ENCODE results near the gene ZMIZ1.

ZMIZ1 gene

GRCh38 chr10:79167537-79167936 is 98.8 kb downstream of the ZMIZ1 start:
- DNase-seq (ENCODE audit: low read depth in 3 of 3, low spot score in 1 of 3): no peak

GRCh38 chr10:79168210-79168609 is 99.4 kb downstream of the ZMIZ1 start:
- DNase-seq (ENCODE audit: low read depth in 3 of 3, low spot score in 1 of 3): no peak

GRCh38 chr10:79170226-79170752 is 101.5 kb downstream of the ZMIZ1 start:
- DNase-seq (ENCODE audit: low read depth in 3 of 3, low spot score in 1 of 3): no peak

GRCh38 chr10:79170993-79171392 is 102.2 kb downstream of the ZMIZ1 start:
- no peak for DNase-seq (ENCODE audit: low read depth in 3 of 3, low spot score in 1 of 3)

GRCh38 chr10:79171504-79171903 is 102.7 kb downstream of the ZMIZ1 start:
- DNase-seq (ENCODE audit: low read depth in 3 of 3, low spot score in 1 of 3): no peak

GRCh38 chr10:79172881-79173280 is 104.1 kb downstream of the ZMIZ1 start:
- no peak for DNase-seq (ENCODE audit: low read depth in 3 of 3, low spot score in 1 of 3)

GRCh38 chr10:79173582-79174262 is 105.0 kb downstream of the ZMIZ1 start:
- no peak for DNase-seq (ENCODE audit: low read depth in 3 of 3, low spot score in 1 of 3)

- DNase-seq (ENCODE audit: low read depth in 3 of 3, low spot score in 1 of 3): no peak
Observed at GRCh38 chr10:79176052-79176501, 107.3 kb downstream of the ZMIZ1 start.

DNA sequence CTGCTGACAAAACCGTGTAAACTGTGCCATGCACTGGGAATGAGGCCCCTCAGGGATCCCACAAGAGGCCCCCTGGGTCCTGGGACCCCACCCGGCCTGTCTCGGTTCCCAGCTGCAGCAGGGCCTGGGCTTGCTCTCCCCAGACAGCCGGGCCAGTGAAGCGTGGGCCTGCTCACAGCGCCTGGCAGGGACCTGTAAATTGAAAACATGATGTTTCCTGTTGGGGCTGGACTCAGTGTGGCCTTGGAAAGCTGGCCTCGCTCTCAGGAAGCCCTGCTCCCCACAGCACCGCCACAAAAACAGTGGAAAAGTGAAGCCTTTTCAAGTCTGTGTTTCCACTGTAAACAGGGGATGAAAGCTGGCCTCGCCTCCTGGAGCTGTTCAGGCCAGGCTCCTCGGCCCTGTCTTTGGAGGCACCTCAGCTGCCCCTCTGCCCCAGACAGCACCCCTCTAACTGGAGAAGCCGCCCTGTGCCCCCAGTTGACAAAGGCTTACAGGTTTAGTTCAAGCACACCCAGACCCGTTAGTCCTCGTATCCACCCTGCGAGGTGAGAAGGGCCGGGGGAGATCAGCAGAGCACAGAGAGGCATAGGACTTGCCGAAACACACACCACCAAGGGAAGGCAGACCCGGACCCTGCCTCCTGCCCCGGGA is 108.3 kb downstream of the ZMIZ1 start:
- no peak for DNase-seq (ENCODE audit: low read depth in 3 of 3, low spot score in 1 of 3)

GRCh38 chr10:79178070-79178576 is 109.4 kb downstream of the ZMIZ1 start:
- no peak for DNase-seq (ENCODE audit: low read depth in 3 of 3, low spot score in 1 of 3)

- DNase-seq (ENCODE audit: low read depth in 3 of 3, low spot score in 1 of 3): no peak
Observed at GRCh38 chr10:79178614-79179163, 109.9 kb downstream of the ZMIZ1 start.

DNA sequence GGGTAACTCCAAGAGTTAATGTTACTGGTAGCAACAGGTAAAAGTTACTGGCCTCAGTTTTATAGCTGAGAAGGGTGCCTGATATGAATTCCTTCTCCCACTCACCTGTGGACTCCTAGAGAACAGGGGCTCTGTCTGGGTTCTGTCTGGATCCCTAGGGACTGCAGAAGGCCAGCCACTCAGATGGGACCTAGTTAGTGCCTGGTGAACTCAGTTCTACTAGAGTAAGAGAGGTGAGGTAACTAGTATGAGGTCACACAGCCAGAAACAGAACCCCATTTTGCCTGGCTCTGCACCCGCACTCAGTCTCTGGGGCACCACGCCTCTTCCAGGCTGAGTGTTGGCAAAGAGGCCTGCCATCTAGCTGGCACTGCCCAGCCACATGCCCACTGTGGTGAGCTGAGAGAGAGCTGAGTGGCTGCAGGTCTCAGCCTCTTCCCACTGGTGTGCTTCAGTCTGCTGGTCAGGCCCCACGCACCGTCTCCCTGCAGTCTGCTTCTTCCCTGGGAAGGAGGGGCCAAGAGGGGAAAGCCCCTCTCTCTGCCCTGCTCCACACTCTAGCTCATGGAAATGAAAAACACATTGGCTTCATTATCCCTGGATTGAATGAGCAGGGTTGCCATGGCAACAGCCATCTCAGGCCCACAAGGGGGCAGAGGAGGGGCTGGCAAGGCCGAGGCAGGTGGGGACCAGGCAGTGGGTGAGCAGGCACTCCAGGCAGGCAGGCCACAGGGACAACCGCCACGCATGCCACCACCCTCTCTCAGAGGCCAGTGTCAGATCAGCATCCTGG is 110.6 kb downstream of the ZMIZ1 start:
- no peak for DNase-seq (ENCODE audit: low read depth in 3 of 3, low spot score in 1 of 3)

- no peak for DNase-seq (ENCODE audit: low read depth in 3 of 3, low spot score in 1 of 3)
Observed at GRCh38 chr10:79179957-79180309, 111.2 kb downstream of the ZMIZ1 start.

DNA sequence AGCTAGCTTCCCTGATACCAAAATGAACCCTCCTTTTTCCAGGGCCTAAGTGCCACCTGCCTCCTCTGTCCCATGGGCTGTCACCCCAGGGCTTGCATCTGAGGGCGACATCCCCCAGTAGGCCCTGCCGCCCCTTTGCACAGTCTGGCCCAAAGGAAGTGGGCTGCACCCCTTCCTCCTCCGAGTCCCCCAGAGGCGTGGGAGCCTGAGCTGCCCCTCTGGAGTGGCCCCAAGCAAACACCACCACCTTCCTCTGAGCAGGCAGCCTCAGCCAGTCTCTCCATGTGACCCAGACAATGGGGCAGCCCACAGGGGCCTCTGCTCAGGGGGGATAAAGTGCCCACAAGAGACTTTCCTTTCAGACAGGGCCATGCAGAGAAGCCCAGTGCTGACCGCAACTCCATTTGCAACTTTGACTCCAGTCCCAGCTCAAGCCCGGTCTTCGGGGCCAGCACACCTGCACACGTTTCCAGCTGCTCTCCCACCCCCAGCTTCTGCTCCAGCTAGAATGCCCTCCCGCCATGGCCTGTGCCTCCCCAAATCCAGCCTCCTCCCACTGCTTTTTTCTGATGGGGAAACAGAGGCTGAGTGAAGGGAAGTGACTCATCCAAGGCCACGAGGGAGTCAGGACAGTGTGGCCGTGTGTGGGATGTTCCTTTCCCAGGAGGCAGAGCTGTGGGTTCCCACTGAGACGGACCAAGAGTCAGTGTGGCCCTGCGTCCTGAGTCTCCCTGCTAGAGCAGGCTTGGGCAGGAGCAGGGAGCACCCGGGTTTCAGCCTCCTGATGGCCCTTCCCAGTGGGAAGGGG is 111.9 kb downstream of the ZMIZ1 start:
- no peak for DNase-seq (ENCODE audit: low read depth in 3 of 3, low spot score in 1 of 3)

- DNase-seq (ENCODE audit: low read depth in 3 of 3, low spot score in 1 of 3): no peak
Observed at GRCh38 chr10:79181227-79181626, 112.5 kb downstream of the ZMIZ1 start.

- no peak for DNase-seq (ENCODE audit: low read depth in 3 of 3, low spot score in 1 of 3)
Observed at GRCh38 chr10:79181698-79182521, 113.1 kb downstream of the ZMIZ1 start.

DNA sequence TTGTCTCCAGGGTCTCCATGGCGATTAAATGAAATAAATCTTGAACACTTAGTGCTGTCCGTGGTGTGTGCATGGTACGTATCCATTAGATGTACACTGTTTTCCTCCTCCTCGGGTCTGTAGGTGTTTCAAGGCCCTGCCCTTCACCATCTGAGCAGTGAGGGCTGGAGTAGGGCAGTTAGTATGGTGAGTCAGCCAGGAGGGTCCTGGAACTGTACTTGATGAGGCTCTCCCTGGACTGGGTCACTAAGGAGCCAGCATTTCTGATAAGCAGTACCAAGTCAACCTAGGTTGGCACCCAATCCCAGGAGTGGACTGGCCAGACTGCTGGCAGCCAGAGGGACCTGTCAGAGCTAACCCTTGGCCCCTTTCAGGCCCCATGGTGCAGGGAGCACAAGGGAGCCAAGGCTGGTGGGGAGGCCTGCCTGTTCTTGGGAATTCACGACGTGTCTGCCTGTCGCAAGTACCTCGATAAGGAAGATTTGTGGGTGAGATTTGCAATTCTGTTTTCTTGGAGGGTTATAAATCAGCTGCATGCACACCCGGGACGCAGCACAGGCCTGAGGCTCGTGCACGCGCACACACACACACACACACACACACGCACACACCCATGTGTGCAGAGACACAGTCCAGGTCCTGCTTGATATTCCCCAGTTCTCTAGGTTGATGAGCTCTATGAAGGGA is 114.2 kb downstream of the ZMIZ1 start:
- DNase-seq (ENCODE audit: low read depth in 3 of 3, low spot score in 1 of 3): no peak

GRCh38 chr10:79183468-79183865 is 114.7 kb downstream of the ZMIZ1 start:
- no peak for DNase-seq (ENCODE audit: low read depth in 3 of 3, low spot score in 1 of 3)

- DNase-seq (ENCODE audit: low read depth in 3 of 3, low spot score in 1 of 3): no peak
Observed at GRCh38 chr10:79184145-79184625, 115.4 kb downstream of the ZMIZ1 start.
